ENCODE measurements around the gene CHMP1A.
"Not testable (repeated sequence)": the region's sequence is repeated elsewhere in the genome, so short reads cannot be mapped to it uniquely, and the experiment has no call there.

DNA sequence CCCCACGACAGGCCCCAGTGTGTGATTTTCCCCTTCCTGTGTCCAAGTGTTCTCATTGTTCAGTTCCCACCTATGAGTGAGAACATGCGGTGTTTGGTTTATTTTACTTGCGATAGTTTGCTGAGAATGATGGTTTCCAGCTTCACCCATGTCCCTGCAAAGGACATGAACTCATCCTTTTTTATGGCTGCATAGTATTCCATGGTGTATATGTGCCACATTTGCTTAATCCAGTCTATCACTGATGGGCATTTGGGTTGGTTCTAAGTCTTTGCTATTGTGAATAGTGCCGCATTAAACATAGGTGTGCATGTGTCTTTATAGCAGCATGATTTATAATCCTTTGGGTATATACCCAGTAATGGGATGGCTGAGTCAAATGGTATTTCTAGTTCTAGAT lies 14.1 kb upstream of the CHMP1A start:
- TF ChIP-seq, protein P1, sequence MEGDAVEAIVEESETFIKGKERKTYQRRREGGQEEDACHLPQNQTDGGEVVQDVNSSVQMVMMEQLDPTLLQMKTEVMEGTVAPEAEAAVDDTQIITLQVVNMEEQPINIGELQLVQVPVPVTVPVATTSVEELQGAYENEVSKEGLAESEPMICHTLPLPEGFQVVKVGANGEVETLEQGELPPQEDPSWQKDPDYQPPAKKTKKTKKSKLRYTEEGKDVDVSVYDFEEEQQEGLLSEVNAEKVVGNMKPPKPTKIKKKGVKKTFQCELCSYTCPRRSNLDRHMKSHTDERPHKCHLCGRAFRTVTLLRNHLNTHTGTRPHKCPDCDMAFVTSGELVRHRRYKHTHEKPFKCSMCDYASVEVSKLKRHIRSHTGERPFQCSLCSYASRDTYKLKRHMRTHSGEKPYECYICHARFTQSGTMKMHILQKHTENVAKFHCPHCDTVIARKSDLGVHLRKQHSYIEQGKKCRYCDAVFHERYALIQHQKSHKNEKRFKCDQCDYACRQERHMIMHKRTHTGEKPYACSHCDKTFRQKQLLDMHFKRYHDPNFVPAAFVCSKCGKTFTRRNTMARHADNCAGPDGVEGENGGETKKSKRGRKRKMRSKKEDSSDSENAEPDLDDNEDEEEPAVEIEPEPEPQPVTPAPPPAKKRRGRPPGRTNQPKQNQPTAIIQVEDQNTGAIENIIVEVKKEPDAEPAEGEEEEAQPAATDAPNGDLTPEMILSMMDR (IDR thresholded peaks at IDR 0.05) = not testable (repeated sequence)
- TF ChIP-seq POLR2A (IDR thresholded peaks at IDR 0.05) = not testable (repeated sequence)

Measured in prostate gland (tissue), 2 donors.